Epithelial cell of prostate (primary cell): ENCODE measurements around the gene INCENP.

Experiments used
- DNase-seq: peaks from one replicate; pipeline ENCODE4 v3.0.0-alpha.2; 2011; ENCODE audit warnings: low read depth, low spot score
- H3K27ac ChIP-seq: fragments of 450-650 bp; 2 replicates; pipeline ENCODE4 v1.5.1; 2017; ENCODE audit warnings: mild to moderate bottlenecking

The INCENP gene

DNA sequence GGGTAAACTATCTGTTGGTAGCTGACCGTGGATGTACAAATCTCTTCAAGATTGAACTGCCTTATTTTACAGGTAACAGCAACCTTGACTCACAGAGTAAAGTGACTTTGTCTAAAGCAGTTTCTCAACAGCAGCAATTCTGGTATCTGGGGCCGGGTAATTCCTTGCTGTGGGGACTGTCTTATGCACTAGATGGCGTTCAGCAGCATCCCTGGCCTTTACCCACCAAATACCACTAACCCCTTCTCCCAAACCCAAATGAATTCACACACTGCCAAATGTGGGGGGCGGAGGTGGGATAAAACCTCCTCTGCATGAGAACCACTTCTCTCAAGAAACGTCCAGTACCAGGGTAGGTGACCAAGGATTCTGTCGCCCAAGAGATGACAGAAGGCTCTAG, 1.7 kb upstream of the INCENP start:
- no peak overlapping the region for H3K27ac ChIP-seq
- DNase-seq = no peak

GRCh38 chr11:62124186-62125113, 639 bp downstream of the INCENP start:
- peak; percentile 55 for DNase-seq

DNA sequence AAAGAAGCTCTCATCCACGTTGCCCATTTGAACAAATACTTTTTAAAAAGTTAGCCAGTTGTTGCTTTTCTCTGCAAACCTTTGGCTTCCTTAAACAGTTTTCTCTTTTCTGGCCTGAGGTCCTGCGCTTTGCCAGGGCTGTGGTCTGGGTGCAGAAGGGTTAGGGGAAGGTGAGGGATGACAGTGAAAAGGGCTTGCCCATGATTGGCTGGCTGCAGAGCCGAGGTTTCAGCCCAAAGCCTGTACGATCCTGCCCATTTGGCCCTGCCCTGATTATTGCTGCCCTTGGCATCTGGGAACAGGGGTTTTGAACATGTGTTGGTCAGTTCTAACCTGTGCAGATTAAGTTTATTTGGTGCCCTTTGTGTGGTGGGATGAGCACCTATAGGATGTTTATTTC, 1.5 kb downstream of the INCENP start:
- peak overlapping the region; percentile 61 for H3K27ac ChIP-seq
- no peak for DNase-seq

More at GRCh38 chr11:62124186-62125113, 639 bp downstream of the INCENP start:
- peak overlapping the region; percentile 61 for H3K27ac ChIP-seq

GRCh38 chr11:62125881-62126280, 2.1 kb downstream of the INCENP start:
- DNase-seq = no peak
- no peak overlapping the region for H3K27ac ChIP-seq

DNA sequence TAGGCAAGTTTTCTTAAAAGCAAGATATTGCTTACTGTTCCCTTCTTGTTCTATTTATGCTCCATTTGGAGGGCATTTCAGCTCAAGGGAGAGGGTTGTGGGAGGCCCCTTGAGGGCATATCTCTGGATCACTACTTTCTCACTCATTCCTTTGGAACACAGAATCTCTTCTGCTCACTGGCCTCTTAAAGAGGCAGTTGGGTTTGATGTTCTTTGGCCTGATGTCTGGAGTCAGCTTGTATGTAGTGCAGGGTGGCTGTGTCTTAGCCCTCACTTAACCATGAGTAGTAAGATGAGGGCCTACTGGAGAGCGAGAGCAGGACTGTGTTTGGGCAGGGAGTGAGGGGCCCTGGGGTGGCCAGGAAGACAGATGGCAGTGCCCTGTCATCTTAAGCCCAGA, 3.6 kb downstream of the INCENP start:
- no peak overlapping the region for H3K27ac ChIP-seq
- no peak for DNase-seq

GRCh38 chr11:62127941-62128770, 4.3 kb downstream of the INCENP start:
- H3K27ac ChIP-seq = no peak overlapping the region
- DNase-seq = no peak

DNA sequence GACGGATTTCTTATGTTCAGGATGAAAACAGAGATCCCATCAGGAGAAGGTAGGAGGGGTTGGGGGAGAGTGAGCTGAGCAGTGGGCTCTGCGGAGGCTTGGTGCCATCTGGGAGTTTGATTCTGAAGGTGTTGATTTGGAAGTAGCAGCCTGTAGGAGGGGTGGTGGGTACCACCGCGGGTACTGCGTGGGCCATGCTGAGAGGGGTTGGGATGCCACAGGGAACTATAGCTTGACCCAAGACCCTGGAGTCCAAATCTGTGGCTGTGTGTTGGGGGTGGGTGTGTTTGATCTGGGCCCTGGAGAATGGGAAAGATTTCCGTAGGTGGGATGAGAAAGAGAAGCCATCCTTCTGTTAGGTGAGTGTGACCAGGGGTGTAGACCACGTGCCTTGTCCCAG, 5.0 kb downstream of the INCENP start:
- H3K27ac ChIP-seq = no peak overlapping the region
- DNase-seq = no peak

DNA sequence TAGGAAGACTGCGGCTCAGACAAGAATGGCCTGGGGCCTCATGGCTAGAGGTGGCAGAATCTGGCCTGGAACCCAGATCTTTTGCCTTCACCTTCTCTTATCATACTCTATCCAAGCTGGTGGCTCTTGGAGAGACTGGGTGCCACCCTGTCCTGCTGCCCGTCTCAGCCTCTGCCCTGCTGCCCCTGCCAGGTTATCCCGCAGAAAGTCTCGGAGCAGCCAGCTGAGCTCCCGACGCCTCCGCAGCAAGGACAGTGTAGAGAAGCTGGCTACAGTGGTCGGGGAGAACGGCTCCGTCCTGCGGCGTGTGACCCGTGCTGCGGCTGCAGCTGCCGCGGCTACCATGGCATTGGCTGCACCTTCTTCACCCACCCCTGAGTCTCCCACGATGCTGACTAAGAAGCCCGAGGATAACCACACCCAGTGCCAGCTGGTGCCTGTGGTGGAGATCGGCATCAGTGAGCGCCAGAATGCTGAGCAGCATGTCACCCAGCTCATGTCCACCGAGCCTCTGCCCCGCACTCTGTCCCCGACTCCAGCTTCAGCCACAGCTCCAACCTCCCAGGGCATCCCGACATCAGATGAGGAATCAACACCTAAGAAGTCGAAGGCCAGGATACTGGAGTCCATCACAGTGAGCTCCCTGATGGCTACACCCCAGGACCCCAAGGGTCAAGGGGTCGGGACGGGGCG, 5.9 kb downstream of the INCENP start:
- DNase-seq = no peak

GRCh38 chr11:62130283-62131169, 6.7 kb downstream of the INCENP start:
- H3K27ac ChIP-seq = no peak overlapping the region
- DNase-seq = no peak

More for the DNA sequence above, 5.9 kb downstream of the INCENP start:
- no peak overlapping the region for H3K27ac ChIP-seq

- no peak for DNase-seq
- H3K27ac ChIP-seq = no peak overlapping the region
Observed at GRCh38 chr11:62131170-62131464, 7.3 kb downstream of the INCENP start.

DNA sequence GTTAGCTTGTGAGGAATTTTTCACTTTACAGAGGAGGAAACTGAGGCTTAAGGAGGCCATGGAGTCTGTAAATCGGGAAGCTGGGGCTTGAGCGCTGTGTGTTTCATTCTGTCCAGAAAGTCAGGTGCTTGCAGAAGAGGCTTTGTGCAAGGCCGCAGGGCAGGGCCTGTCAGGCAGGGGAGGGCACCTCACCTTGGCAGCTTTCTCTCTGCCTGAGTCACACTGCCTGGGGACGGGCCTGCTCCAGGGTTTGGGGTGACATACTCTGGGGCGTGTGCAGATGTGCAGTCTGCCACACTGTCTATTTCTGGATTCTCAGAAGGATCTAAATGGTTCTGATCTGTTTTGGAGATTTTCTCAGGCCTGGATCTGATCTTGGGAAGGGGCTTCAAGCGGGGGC, 8.4 kb downstream of the INCENP start:
- DNase-seq = peak; percentile 31
- H3K27ac ChIP-seq = no peak overlapping the region

- no peak overlapping the region for H3K27ac ChIP-seq
- no peak for DNase-seq
Observed at GRCh38 chr11:62132689-62133293, 9.0 kb downstream of the INCENP start.

DNA sequence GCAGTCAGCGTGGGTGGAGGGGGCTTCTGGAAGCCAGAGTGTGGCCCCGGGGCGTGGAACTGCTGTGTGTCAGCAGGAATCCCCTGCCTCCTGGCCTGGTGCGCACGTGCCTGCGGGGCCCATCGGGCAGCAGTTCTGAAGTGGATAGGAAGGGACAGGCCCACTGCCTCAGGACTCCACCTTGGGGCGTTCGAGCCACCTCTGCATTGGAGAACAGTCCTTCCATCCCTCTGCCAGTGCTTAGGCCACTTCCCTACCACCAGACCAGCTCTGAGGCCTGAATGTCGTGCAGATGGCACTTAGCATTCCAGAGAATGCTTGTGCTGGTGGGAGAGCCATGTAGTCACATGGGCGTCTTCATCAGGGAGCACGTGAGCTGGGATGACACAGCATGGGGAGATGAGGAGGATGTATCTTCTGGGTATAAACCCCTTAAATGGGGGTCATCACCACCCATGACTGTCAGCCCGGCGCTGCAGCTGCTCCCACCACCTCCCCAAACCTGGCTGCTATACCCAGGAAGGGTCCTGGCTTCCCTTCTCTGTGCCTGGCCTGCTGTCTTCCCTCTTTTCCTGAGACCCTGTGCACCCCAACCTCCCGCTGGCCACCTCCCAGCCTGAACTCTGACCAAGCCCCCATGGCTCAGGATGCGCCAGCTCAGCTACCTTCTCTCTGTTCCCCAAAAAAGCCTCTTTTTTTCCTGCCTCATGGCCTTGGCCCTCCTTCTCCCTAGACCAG, 9.7 kb downstream of the INCENP start:
- no peak overlapping the region for H3K27ac ChIP-seq
- no peak for DNase-seq

DNA sequence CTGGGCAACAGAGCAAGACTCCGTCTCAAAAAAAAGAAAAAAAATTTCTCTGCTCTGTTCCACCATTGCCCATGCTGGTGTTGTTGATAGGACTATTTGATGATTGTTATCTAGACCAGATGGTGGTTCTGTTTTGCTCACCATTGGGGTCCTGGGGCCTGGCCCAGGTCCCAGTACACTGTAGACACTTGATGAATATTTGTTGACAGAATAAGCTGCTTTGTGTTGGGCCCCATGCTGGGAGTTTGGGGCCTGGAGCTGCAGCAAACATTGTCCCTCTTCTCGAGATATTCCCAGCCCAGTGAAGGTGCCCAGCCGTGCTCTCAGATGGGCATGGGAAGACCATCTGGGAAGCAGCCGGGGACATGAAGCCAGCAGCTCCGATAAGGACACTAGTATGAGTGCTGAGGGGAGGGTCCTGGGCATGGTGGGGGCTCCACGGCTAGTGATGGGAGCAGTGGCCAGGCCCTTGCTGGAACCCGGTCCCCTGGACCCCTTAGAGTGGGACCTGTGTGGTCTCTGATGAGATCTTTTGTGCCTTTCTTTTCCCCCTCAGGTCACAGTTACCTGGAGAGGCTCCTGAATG, 13.6 kb downstream of the INCENP start:
- no peak overlapping the region for H3K27ac ChIP-seq
- no peak for DNase-seq

- no peak for DNase-seq
- no peak overlapping the region for H3K27ac ChIP-seq
Observed at GRCh38 chr11:62137881-62138629, 14.2 kb downstream of the INCENP start.

DNA sequence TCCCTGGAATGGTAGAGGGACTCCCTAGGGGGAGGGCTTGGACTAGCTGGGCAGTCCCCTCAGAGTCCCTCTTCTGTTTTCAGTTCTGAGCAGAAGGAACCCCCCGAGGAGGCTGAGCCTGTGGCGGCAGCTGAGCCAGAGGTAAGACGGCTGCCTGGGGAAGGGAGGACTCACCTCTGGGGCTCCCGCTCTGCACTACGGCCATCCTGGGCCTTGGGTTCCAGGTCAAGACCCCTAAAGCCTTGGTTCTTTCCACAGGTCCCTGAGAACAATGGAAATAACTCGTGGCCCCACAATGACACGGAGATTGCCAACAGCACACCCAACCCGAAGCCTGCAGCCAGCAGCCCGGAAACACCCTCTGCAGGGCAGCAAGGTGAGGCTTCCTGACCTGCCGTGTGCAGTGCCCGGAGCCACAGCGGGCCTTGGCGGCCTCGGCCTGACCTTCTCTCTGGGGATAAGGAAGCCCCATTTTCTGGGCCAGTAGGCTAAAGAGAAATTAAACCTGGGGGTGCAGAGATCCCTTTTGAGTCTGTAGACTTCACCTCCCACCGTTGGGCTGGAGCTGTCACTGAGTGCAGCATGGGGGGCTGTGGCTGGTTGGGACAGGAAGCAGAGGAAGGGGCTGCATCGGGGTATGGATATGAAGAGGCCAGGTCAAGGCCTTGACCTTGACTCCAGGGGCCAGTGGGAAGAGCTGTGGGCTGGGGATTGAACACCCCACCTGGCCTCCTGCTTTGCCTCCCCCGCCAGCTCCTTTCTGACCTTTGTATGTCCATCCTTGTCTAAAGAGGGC, 15.0 kb downstream of the INCENP start:
- H3K27ac ChIP-seq = no peak overlapping the region
- no peak for DNase-seq
